Hindlimb muscle (tissue), 1 donor: ENCODE results near the gene DCP1B. TPM values are rescaled to one million over a fixed set of nuclear protein-coding genes. Genes with fewer than 3 reads are reported as not detected.

Experiments used
- DNase-seq: peaks from one replicate; pipeline ENCODE4 v3.0.0-alpha.2; 2013
- polyA plus RNA-seq: library from polyadenylated mRNA; unstranded; fragments of 120-200 nt; gene quantifications from one replicate; pipeline ENCODE4 v1.2.1, GENCODE V29; 2013; ENCODE audit not compliant: insufficient read length

DCP1B gene
- polyA plus RNA-seq, 1 donor, result 11.6 TPM

DNA sequence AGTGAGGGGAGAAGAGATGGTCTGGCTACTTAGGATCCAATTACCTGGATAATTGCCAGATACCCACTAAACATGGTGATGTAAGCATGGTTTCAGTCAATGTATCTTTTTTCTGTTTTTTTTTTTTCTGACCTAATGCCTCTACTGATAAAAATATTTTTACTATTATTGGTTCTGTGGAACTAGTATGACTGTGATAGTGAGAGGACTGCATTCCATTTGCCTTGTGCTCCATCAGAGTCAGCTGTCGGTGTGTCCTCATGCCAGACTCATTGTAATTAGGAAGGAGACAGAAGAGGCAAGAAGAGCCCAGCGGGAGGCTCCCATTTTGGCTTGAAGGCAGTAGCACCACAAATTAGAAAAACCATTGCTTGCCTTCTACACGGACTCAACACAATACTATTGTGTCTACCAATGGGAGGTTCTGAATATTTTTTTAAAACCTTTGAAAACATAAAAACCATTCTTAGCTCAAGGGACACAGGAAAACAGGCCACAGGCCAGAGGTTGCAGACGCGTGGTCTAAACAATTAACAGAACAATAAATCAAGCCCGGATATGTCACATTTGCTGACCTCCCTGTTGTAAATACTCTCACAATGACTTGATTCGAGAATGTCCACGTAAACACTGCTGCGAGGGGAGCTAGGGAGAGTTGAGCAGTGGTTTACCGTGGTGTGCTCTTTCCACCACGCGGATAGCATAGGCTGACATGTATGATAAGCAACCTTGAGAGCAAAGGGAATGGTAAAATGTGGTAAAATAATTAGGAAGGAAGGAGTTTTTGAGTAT, 13.5 kb upstream of the DCP1B start:
- no peak for DNase-seq

DNA sequence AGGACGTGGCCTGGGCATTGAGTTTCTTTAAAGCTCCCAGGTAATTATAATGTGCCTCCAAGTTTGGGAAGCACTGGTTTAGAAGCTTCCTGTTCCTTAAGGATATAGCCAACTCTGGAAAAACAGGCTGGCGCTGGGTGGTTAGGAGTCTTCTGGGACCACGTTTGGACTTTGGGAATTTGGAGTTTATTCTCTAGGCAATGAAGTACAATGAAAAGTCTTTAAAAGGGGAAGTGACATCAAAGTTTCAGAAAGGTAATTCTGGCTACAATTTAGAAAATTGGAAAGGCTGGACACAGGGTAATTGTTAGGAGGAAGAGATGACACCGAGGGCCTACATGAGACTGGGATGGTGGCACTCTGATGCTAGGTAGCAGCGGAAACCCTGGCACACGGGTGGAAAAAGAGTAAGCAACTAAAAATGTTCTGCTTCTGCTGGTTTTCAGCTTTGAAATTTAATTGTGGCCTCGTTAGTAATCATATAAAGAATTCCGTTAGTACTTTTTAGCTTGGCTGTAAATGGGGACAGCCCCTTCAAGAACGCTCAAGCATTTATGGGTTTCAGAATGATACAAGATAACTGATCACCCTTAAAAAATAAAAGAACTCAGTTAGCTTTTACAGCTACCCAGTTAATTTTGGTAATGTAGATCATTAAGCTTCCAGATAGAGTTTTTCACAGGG, 12.7 kb upstream of the DCP1B start:
- no peak for DNase-seq

DNA sequence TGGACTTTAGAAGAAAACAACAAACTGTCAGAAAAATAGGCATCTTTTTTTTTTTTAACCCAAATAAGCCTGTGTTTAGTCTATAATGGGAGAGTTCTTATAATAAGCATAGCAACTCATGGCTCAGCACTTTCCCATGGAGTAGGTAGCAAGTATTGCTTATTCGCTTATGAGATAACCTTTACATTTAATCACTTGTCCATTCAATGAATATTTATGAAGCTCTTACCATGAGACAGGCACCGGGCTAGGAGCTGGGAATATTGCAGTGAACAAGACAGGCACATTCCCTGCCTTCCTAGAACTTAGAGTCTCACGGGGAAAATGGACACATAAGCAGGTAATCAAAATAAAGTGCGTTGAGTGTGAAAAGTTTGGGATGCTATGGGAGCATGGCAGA, 10.0 kb upstream of the DCP1B start:
- DNase-seq, result no peak

DNA sequence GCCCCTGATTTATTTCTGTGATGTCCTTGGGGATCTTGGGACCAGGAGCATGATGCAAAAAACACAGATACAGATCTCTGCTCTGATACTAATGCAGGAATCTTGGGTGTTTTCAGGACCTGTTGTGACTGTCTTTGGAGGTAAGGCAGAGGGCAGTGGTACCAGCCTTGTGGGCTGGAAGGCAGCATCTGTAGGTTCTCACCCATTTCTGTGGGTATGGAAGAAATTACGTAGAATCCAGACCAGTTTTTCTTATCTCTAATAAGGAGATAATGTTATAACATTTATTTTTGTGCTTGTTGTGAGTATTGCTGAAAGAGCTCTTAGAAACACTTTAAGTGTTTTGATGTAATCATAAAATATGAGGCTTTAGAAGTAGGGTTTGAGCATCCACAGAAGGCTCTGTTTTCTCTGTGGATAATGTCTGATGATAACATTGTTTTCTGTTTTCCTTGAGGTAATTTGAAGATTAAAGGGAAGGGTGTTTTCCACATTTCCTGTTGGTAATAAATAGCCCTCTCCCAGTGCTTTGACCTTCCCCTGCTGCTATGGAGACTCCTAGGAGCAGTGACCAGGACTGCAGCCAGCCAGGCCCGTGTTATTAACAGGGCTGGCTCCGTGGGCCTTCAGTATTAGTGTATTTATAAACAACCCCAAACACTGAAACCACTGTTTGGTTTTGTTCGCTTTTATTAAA, 9.4 kb upstream of the DCP1B start:
- DNase-seq, result no peak

DNA sequence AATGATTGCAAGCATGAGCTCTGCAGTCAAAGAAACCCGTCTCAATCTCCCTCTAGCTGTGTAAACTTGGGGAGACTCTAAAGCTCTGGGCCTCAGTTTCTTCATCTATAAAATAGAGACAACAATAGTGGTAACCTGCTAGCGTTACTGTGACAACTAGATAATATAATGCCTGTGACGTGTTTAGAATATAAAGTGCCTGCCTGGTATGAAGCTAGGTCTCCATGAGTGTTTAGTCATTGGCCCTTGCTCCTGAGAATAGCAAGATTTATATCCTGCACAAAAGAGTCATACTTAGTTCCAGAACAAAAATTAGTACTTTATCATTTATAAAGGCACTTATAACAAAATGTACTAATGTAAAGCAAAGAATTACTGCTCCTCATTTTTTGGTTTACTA, 8.8 kb upstream of the DCP1B start:
- DNase-seq, result no peak

DNA sequence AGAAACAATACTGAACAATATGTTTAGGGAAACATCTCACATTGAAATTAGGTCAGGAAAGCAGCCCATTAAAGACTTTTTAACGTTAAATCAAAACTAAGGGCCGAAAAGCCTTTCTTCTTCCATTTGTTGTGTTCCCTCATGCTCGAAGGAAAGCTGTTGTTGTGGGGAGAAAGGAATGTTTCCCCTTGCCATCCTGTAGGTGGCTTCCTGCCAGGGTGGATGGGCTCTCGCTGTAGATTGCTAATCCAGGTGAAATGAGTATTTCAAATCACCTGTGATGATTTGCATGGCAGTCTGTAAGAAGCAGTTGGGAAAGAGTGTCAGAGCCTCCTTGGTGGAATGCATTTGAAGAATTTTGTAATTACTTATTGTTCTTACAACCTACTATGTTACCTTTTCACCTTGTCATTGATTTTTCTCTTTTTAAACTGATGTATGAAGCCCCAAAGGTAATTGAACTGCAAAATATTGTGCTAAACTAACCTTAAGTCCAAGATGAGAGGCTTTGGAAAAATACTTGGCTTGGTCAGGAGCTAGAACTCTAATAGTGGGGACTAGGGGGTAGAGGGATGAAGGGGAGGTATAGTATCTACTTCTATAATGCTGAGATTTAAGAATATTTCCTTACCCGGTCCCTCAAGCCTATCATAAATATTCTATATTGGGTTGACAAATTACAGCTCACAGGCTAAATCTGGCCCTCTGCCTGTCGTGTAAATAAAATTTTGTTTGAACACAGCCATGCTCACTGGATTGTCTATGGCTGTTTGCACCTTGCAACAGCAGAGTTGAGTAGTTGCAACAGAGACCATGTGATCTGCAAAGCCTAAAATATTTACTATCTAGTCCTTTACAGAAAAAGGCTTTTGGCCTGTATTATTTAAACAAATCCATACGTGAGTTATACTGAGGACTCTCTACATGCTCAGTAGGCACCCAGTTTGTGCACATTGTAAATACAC, 7.7 kb upstream of the DCP1B start:
- DNase-seq, result no peak

DNA sequence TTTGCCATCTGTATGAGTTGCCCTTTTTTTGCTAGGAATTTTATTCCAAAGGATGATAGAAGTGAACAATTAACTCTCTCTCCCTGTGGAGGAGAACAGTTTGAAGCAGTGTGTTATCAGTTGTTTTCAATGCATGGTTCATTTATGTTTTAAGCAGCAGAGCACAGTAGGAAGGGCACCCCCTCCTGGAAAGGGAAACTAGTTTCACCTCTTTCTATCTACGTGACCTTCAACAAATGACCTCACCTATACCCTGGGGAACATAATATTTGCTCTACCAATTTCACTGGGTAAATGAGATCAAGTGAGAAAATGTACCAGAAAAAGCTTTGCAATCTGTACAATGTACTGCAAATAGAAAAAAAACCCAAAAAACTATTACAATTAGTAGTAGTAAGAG, 5.4 kb upstream of the DCP1B start:
- DNase-seq, result no peak

DNA sequence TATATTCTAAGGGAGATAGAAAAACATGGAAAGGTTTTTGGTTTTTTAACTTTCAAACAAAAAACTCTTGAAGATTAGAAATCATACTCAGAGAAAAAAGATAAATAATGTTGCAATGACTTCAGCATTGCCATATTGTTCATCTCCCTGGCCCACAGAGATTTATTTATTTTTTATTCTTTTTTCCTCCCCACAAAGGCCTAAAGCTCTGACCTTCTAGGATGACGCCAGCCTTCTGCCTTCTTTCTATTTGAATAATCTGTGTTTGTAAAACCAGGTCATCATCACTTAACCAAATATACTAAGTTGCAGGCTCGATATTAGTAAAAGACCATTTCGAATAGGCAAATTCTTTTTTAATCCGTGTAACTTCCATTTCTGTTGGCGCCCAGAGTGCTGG, 4.4 kb upstream of the DCP1B start:
- no peak for DNase-seq

DNA sequence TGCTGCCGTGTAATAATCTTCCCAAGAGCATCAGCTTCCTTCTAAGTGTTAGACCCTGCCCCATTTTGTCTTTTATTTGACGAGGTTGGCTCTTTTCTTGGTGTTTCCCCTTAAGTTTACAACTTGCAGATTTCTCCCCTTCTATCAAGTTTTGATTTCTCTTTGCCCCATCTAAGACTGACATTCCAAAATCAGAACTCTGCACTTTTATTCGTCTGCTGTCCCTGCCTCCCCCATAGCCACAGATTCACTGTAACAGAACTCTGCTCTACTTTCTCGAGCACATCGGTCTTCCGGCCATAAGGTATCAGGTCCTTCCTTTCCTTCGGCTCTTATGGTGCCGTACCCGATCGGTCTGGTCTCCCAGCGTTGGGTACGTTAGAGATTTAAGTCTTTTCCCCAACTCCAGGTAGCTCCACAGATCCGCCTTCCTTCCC, 563 bp downstream of the DCP1B start:
- DNase-seq, result no peak

DNA sequence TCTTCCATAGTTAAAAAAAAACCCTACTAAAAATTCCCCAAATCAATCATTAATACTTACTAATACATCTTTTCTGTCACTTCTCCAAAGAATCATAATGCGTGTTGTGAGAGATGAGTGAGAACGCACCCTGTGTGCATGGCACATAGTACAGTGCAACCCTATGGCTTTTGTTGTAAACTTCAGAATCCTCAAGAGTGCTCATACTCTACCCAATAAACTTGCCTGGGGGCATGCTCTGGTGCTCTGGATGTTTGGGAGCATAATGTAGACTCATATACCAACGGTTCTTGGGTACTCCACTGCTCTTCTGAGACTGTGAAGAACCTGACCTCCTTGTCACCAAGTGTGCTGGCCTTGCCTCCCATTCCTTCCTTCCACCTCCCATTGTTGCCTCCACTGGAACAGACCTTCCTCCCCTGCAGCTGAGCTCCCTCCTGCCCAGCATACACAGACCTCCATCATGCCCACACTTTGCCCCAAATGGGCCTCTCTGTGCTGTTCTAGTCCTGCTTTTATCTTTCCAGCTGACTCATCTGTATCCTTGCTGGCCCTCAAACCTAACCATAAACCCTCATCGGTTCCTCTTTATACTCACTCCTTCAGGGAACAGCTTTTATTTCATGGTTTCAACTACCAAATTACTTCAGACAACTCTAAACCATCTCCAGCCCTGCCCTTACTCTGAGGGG, 8.9 kb downstream of the DCP1B start:
- no peak for DNase-seq

DNA sequence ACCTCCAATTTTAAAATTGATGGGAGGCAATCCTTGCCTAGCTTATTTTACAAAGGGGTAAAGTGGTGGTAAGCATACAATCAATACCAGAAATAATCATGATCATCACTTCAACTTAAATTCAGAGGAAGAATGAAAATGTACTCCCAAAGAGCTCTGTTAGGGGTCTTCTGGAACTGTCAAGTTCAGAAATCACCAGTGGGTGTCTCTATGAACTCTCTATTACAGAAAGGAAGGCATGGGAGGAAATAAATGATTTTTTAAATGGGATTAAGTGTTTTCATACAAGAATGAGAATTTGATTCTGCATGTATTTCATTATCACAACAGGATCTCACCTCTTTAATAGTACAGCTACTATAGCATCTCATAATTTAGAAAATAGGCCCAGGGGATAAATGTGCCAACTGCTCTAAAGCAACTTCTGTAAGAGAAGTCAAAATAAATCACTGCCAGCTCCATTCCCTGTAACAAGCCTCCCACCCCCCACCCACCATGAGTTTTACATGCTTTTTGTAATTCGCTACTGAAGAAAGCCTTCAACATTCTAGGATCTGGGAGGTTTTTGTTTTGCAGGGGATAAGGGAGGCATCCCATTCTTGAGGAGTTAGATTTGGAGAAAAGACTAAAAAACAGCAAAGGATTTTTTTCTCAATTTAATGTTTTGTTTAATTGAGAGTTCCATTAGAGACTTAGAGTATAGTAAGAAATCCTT, 9.7 kb downstream of the DCP1B start:
- DNase-seq, result no peak

DNA sequence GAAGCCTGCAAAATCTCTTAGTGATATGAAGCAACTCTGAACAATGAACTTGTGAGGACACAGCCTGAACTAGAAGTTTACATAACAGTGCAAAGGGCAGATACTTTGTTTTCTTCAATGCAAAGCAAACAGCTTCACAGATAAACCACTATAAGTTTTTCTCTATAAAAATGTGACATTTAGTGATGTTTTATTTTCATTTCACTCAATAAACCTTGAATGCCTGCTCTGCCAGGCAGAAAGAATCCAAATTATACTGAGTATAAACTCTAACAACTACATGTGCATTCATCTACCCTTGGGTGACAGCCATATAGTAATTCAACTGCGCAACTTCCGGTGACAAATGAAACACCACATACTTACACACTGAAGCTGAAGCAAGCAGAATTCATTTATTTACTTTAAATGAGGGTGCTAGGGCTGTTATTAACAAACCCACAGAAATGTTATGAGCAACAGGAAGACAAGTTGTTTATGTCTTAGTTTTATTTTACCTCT, 10.3 kb downstream of the DCP1B start:
- no peak for DNase-seq

DNA sequence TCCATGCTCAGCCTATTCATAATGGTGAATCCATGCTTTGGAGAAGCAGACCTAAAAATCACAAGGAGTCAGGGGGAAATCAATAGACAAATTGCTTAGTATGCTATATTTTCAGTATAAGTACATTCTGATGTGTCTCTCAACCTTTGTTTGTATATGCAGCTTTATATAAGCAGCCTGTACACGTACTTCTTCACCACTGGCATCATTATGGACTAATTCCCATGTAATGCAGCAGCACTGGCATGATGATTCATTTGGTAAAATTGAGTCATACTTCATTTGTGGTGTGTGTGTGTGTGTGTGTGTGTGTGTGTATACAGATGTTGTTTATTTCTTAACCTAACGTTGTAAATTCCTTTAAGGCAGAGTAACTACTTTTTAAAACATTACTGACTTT, 10.9 kb downstream of the DCP1B start:
- DNase-seq, result no peak

DNA sequence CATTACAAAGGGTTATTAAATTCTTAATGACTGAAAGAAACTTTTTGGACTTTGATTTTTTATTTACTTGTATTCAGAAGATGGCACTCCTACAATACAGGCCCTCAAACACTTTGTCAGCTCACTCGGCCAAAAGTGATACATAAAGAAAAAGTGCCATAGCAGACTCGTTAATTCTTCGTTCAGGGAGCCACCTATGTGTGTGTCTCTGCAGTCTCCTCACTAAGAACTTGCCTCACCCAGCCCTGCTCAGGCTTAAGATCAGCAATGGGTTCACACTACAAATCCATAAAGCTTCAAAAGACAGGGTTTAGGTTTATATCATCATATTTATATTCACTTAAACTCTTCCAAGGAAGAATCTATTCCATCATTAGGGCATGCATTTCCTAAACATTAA, 11.5 kb downstream of the DCP1B start:
- no peak for DNase-seq

DNA sequence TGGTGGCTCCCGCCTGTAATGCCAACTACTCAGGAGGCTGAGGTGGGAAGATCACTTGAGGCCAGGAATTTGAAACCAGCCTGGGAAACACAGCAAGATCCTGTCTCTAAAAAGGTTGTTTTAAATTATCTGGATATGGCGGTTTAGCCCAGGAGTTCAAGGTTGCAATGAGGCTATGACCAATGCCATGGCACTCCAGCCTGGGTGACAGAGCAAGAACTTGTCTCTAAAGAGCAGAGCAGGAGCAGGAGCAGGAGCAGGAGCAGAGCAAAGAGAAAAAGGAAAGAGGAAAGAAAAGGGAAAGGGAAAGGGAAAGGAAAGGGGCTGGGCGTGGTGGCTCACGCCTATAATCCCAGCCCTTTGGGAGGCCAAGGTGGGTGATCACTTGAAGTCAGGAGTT, 15.1 kb downstream of the DCP1B start:
- DNase-seq, result no peak

DNA sequence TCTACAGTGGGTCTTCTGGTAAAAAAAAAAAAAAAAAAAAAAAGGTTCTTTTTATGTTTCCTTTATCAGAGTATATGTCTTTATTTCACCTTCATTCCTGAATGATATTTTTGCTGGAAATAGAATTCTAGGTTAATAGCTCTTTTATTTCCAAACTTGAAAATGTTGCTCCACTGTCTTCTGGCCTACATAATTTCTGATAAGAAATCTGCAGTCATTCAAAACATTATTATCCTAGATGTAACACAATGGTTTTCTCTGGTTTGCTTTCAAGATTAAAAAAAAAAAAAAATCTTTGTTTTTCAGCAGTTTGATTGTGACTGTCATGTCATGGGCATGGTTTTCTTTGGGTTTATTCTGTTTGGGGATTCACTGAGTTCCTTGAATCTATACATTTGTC, 19.5 kb downstream of the DCP1B start:
- DNase-seq, result no peak

DNA sequence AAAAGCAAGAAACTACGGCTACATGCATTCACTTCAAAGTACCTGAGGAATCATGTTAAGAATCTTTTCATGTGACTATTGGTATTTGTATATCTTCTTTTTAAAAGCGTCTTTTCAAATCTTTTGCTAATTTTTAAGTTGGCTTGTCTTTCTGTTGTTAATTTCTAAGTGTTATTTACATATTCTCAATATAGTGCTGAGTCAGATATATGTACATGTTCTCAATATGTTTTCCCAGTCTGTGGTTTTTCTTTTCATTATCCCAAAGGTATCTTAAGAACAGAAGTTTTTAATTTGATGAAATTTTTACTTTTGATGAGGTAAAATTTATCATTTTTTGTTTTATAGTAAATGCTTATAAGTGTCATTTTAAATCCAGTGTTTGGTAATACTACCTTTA, 24.0 kb downstream of the DCP1B start:
- DNase-seq, result no peak

DNA sequence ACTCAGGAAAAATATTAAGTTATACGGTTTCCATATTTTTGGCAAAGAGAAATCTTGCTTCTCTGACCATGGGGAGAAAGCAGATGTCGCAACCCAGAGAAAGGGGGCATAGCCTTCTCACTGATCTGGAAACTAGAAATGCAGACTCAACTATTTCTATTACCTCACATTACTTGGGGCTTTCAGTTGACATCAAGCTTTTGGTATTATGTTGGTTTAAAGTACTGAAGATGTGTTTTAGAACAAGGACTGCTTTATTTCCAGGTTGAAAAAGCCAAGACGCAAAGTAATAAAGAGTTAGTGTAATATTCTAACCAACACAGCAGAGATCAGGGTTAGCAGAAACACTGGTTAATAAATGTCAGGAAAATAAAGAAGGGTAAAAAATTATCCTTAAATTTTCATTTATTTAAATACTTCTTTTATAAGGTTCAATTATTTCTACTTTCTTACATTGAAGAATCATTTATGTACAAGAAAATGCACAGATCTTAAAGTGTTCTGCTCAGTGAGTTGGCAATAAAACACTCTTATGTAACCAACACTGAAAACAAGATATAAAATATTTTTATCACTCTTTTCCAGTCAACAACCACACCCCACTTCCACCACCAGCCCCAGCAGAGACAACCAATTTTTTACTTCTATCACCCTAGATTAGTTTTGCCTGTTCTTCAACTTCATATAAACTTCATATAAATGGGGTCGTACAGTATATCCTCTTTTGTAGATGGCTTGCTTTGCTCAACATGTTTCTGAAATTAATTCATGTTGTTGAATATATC, 26.0 kb downstream of the DCP1B start:
- DNase-seq, result no peak

DNA sequence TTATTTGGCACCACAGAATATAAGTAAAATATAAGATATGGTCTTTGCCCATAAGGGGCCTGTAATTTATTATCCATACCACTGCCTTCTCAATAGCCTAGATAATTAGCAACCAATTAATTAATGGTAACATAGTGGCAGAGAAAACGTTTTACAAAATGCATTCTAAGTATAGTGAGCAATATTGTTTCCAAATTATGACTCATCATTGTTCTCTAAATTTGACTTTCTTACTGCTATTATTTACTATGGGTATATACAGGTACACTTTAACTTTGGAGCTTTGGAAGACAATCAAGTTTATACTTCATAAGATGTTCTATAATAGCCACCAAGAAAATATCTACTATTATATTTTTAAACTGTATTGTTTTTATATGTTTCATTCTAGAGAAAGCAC, 26.7 kb downstream of the DCP1B start:
- no peak for DNase-seq

DNA sequence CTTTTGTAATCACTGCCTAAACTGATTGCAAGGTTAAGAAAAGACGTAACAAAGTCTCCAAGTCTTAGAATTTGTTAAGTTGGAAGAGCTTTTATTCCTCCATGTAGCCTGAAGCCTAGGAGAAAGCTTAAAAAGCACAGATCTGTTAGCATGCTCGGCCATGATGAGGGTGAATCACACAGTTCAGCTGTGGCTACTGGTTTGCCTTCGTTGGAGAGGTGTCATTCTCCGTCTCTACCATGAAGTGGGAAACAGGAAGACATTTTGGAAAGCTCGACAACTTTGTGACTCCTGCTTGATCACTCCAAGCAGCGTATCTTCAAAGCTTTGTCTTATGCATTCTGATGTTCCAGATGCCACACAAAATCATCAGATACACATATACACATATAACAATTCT, 27.1 kb downstream of the DCP1B start:
- no peak for DNase-seq
